ENCODE results near the gene MPV17L2. TPM values are rescaled to one million over a fixed set of nuclear protein-coding genes. Genes with fewer than 3 reads are reported as not detected.

MPV17L2 gene
- total and polyA plus RNA-seq, 4 donors, result 3.6 to 28.0 (median 14.1) TPM

- TF ChIP-seq, protein P1, sequence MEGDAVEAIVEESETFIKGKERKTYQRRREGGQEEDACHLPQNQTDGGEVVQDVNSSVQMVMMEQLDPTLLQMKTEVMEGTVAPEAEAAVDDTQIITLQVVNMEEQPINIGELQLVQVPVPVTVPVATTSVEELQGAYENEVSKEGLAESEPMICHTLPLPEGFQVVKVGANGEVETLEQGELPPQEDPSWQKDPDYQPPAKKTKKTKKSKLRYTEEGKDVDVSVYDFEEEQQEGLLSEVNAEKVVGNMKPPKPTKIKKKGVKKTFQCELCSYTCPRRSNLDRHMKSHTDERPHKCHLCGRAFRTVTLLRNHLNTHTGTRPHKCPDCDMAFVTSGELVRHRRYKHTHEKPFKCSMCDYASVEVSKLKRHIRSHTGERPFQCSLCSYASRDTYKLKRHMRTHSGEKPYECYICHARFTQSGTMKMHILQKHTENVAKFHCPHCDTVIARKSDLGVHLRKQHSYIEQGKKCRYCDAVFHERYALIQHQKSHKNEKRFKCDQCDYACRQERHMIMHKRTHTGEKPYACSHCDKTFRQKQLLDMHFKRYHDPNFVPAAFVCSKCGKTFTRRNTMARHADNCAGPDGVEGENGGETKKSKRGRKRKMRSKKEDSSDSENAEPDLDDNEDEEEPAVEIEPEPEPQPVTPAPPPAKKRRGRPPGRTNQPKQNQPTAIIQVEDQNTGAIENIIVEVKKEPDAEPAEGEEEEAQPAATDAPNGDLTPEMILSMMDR (IDR thresholded peaks at IDR 0.05; ENCODE audit: low read depth, low read length, missing input control), result no peak
- no peak for TF ChIP-seq HNF4A (conservative IDR thresholded peaks at IDR 0.05)
Measured at GRCh38 chr19:18197941-18198340, 4.9 kb downstream of the MPV17L2 start (continued).

- TF ChIP-seq SP1 (IDR thresholded peaks at IDR 0.05) (no peak), RXRA (IDR thresholded peaks at IDR 0.05) (no peak), RAD21 (IDR thresholded peaks at IDR 0.05) (no peak), MAX (IDR thresholded peaks at IDR 0.05) (no peak), GABPA (IDR thresholded peaks at IDR 0.05 in 1 of 2, conservative IDR thresholded peaks at IDR 0.05 in 1 of 2) (no peak), REST (IDR thresholded peaks at IDR 0.05) (no peak), NR2F2 (IDR thresholded peaks at IDR 0.05) (no peak), HNF4A (conservative IDR thresholded peaks at IDR 0.05) (no peak), TAF1 (conservative IDR thresholded peaks at IDR 0.05) (no peak), JUND (IDR thresholded peaks at IDR 0.05) (no peak), EGR1 (IDR thresholded peaks at IDR 0.05; ENCODE audit: low read depth in 2 of 2) (no peak), FOXA2 (IDR thresholded peaks at IDR 0.05) (no peak), HNF4G (IDR thresholded peaks at IDR 0.05) (no peak), YY1 (IDR thresholded peaks at IDR 0.05) (no peak), FOXA1 (IDR thresholded peaks at IDR 0.05) (no peak)
- TF ChIP-seq, protein P2, sequence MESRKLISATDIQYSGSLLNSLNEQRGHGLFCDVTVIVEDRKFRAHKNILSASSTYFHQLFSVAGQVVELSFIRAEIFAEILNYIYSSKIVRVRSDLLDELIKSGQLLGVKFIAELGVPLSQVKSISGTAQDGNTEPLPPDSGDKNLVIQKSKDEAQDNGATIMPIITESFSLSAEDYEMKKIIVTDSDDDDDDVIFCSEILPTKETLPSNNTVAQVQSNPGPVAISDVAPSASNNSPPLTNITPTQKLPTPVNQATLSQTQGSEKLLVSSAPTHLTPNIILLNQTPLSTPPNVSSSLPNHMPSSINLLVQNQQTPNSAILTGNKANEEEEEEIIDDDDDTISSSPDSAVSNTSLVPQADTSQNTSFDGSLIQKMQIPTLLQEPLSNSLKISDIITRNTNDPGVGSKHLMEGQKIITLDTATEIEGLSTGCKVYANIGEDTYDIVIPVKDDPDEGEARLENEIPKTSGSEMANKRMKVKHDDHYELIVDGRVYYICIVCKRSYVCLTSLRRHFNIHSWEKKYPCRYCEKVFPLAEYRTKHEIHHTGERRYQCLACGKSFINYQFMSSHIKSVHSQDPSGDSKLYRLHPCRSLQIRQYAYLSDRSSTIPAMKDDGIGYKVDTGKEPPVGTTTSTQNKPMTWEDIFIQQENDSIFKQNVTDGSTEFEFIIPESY (IDR thresholded peaks at IDR 0.05), result no peak
- TF ChIP-seq, protein P1 (IDR thresholded peaks at IDR 0.05; ENCODE audit: low read depth, low read length, missing input control), result no peak
- TF ChIP-seq, protein P3, sequence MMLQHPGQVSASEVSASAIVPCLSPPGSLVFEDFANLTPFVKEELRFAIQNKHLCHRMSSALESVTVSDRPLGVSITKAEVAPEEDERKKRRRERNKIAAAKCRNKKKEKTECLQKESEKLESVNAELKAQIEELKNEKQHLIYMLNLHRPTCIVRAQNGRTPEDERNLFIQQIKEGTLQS (IDR thresholded peaks at IDR 0.05), result no peak
- no peak overlapping the region for H3K9ac ChIP-seq (ENCODE audit: low read depth in 1 of 2, low read length in 2 of 2)
- H3K27me3 ChIP-seq (ENCODE audit: control insufficient read depth in 4 of 4, insufficient read depth in 4 of 4, low read length in 3 of 4), result no peaks in the 10 kb centered on the region
- no peak overlapping the region for H3K4me3 ChIP-seq (ENCODE audit: low read depth in 1 of 3, low read length in 3 of 3)
- 94% methylated on average over 6 of the region's 6 CpGs for WGBS
- no peak for DNase-seq (ENCODE audit: low spot score)
- peaks cover 0 to 12% (median 4%) of the 10 kb centered on the region in 4 donors for H3K36me3 ChIP-seq (ENCODE audit: control insufficient read depth in 4 of 4, insufficient read depth in 3 of 4, low read depth in 1 of 4, low read length in 3 of 4)
- peaks cover 13 to 20% (median 17%) of the 10 kb centered on the region in 4 donors for H3K4me1 ChIP-seq (ENCODE audit: control insufficient read depth in 4 of 4, insufficient read depth in 4 of 4, low read length in 3 of 4)
- H3K9me3 ChIP-seq (ENCODE audit: control insufficient read depth in 4 of 4, low read length in 3 of 4), result no peaks in the 10 kb centered on the region
- no peak overlapping the region for H3K27ac ChIP-seq (ENCODE audit: low read depth in 1 of 2, low read length in 2 of 2)
Measured at GRCh38 chr19:18198374-18198773, 5.4 kb downstream of the MPV17L2 start.
